PFSK-1 (cell line): ENCODE data around the gene S100B.

Experiments used
- FOXP2 ChIP-seq: optimal IDR thresholded peaks from 2 replicates; pipeline ENCODE3; 2011; ENCODE audit warnings: borderline replicate concordance, control low read depth, inconsistent platforms; ENCODE audit not compliant: insufficient read depth; ENCODE audit errors: extremely low read length, extremely low read depth
- POLR2AphosphoS5 ChIP-seq: IDR thresholded peaks from 2 replicates; pipeline ENCODE4 v1.6.1; 2012; ENCODE audit warnings: low read depth, mild to moderate bottlenecking, control low read depth, low read length, moderate library complexity
- REST ChIP-seq, 2 experiments: IDR thresholded peaks; 2 replicates each; pipeline versions ENCODE4 v1.6.1 to v1.8.0; 2011 to 2012; ENCODE audit warnings: low read depth in 2 of 2, low read length in 2 of 2, control low read depth in 1 of 2, inconsistent platforms in 1 of 2, mild to moderate bottlenecking in 1 of 2, moderate library complexity in 1 of 2; ENCODE audit not compliant: insufficient read depth in 1 of 2
- SIN3A ChIP-seq: IDR thresholded peaks from 2 replicates; pipeline ENCODE4 v1.6.1; 2012; ENCODE audit warnings: mild to moderate bottlenecking, low read length, moderate library complexity, borderline replicate concordance; ENCODE audit not compliant: insufficient read depth
- TAF1 ChIP-seq: IDR thresholded peaks from 2 replicates; pipeline ENCODE4 v1.6.1; 2012; ENCODE audit warnings: low read length, control low read depth, borderline replicate concordance; ENCODE audit not compliant: insufficient read depth

The S100B gene

GRCh38 chr21:46626536-46626935 is 21.7 kb upstream of the S100B start:
- TF ChIP-seq FOXP2 (no peak), SIN3A (no peak), REST (IDR thresholded peaks at IDR 0.05; ENCODE audit: insufficient read depth in 1 of 2, low read depth in 2 of 2, low read length in 2 of 2) (no peak), TAF1 (no peak), POLR2AphosphoS5 (no peak)

GRCh38 chr21:46625759-46626158 is 20.9 kb upstream of the S100B start:
- TF ChIP-seq SIN3A = no peak
- TF ChIP-seq REST (IDR thresholded peaks at IDR 0.05; ENCODE audit: insufficient read depth in 1 of 2, low read depth in 2 of 2, low read length in 2 of 2) = no peak
- TF ChIP-seq POLR2AphosphoS5 = no peak

GRCh38 chr21:46624050-46624449 is 19.2 kb upstream of the S100B start:
- TF ChIP-seq POLR2AphosphoS5 (no peak), SIN3A (no peak), FOXP2 (no peak), REST (IDR thresholded peaks at IDR 0.05; ENCODE audit: insufficient read depth in 1 of 2, low read depth in 2 of 2, low read length in 2 of 2) (no peak), TAF1 (no peak)

GRCh38 chr21:46622226-46622625 is 17.3 kb upstream of the S100B start:
- no peak for TF ChIP-seq SIN3A
- no peak for TF ChIP-seq REST (IDR thresholded peaks at IDR 0.05; ENCODE audit: insufficient read depth in 1 of 2, low read depth in 2 of 2, low read length in 2 of 2)
- no peak for TF ChIP-seq TAF1
- TF ChIP-seq POLR2AphosphoS5 = no peak
- no peak for TF ChIP-seq FOXP2

- no peak for TF ChIP-seq REST (IDR thresholded peaks at IDR 0.05; ENCODE audit: insufficient read depth in 1 of 2, low read depth in 2 of 2, low read length in 2 of 2)
- TF ChIP-seq FOXP2 = no peak
- no peak for TF ChIP-seq TAF1
- no peak for TF ChIP-seq SIN3A
- no peak for TF ChIP-seq POLR2AphosphoS5
Observed at GRCh38 chr21:46621457-46622182, 16.7 kb upstream of the S100B start.
